Dedifferentiated amniotic fluid mesenchymal stem cell (primary cell): ENCODE data around the gene PBX1.

ENCODE experiments used
- DNase-seq: peaks from one replicate; pipeline ENCODE4 v3.0.0-alpha.2; 2016; ENCODE audit errors: extremely low spot score

The PBX1 gene

DNA sequence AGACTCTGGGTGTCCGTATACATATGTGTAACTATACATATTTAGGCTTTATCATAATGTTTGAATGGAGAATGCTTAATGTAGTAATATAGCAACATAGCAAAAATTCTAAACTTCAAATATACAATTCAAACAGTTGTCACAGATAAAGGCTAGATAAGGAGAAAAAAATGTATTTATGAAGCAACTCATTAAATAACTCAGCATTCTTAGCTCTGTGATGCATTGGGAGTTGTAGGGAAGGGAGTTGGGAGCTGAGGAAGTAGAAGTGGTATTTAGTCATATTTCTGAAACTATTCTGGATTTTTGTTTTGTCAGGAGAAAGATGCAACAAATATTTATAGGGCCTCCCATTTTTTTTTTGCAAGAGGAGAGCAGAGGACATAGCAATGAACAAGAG, 197.8 kb downstream of the PBX1 start:
- no peak for DNase-seq

DNA sequence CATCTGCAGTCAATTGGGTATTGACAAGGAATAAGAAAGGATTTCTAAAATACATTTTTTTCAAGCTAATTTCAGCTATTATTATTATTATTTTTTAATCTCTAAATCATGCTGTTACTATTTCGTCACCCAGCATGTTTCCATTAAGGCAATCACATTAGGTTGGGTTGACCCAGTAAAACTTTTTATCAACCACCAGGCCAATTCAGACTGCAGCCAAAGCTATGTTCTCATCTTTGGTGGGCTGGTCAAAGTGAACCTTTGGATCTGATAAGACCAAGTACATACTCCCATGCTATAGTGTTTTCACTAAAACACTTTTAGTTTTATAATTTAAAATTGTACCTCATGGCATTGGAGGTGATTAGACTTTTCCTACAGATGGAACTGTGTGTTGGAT, 198.6 kb downstream of the PBX1 start:
- no peak for DNase-seq

DNA sequence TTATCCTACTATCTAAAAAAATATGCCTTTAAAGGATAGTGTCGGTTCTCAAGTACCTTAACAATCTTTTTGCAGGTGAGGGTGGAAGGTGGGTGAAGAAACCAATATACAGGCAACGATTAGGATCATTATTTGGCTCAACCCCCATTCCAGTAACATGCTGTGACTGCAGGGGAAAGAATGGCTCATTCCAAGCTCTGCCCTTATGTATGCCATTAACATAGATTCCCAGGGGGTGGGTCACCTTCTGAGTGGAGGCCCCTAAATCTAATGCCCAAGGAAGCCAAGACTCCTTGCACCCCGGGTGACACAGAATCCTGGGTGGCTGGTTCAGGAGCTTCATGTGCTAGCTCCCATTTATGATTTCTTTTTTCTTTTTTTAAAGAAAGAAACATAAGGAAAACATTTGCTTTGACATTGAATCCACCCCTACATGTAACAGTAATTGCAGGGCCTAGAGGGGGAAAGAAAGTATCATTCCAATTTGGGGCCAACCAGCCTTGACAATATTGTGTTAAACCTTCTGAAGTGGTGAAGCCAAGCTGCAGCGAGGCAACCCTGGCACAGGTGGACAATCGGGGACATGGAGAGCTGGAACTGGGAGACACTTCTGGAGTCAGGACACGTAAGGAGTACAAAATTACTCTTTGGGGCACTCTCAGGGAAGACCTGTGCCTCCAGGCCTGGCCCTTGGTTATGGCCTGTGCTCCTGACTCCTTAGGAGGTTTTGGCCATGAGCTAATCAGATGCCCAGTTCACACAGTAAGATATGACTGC, 200.3 kb downstream of the PBX1 start:
- DNase-seq = no peak

DNA sequence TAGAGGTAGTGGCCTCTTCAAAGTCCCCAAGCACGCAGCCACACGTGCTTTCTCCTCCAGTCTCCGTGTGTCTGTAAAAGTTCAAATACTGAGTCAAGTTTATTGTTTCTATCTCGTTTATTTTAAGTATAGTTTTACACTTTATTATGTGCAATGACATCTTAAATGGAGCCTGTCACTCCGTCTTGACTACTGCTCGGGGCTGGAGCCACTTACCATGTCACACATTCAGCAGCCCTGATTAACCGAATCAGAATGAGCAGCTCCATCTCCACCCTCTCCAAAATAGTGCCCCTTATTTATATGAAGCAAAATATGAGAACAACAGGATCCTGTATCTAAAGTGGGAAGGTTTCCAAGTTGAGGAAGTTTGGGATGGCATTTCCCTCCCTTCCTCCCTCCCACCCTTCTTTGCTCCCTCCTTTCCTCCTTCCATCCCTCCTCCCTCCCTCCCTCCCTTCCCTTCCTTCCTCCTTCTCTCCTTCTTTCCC, 201.0 kb downstream of the PBX1 start:
- DNase-seq = no peak

DNA sequence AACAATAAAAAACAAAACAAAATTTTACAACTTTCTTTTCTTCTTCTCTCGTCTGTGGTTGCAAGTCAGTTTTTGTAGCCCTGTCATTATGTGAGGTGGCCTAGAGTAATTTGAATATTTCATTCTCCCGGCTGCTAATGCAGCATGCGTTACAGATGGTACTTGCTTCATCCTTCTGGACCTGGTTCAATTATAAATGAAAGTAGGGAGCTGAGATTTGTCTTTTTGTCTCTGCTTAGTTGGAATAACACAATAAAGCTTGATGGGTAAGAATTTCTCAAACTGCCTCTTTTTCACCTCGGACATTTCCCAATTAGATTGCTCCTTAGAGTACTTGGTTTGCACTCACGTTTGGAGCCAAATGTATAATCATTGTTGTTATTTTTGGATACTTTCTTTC, 201.6 kb downstream of the PBX1 start:
- DNase-seq = no peak

DNA sequence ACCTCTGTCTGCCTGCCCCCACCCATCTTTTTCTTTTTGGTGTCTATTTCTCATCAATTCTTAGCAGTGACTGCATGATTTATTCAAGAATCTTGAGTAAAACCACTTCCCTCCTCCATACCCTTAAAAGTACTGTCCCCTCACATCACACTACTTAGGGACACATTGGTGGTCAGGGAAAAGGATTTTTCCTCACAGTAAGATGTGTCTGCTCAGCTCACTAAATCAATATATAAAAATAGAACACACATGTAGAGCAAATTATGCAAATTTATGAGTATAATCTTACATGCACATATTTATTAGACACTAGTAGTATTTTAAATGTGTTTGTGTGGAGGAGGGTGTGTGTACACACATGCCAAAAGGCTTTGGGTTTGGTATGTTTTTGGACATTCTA, 202.0 kb downstream of the PBX1 start:
- no peak for DNase-seq

DNA sequence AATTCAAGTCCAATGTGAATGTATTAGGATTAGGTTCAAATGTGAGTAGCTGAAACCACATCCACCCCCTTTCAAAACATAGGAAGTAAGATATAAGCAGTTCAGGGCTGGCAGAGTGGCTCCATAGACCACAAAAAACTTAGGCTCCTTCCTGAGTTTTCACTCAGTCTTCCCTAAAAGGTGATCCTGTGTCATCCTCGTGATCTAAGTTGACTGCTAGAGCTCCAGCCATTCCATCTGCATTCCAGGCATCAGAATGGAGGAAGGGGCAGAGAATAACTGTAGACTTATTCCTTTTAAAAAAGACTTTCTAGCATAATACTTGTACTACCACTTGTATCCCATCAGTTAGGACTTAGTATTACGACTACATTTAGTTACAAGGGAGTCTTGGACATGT, 204.1 kb downstream of the PBX1 start:
- DNase-seq = no peak

DNA sequence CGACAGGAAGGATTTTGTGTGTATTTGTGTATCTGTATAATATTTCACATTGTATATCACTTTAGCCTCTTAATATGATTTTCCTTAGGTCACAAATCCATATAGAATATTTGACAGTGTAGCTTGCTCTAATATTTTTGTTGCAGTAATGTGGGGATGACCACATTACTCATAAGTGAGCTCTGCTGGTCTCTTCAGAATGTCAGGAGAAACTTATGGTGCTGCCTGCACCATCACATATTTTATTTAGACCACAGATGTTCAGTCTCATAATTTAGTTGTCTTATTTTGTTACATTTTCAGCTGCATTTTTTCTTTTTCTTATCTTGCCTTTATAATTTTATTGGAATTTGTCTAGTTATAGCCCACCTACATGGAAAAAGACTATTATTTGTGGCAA, 205.3 kb downstream of the PBX1 start:
- no peak for DNase-seq

DNA sequence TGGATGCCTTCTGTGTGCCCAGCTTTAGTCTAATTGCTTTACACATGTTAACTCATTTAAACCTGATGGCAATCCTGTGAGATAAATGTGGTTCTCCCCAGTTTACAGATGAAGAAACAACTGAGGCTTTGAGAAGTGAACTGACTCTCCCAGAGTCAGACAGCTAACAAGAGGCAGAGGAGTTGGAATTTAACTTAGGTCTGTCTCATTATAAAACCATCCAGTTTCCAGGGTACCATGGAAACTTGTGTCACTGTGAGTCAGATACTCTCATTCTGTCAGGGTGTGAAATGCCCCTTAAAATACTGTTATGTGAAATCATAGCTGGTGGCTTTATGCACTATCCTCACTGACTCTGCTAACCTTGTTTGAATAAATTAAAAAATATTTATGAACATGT, 206.6 kb downstream of the PBX1 start:
- peak; percentile 69 for DNase-seq

DNA sequence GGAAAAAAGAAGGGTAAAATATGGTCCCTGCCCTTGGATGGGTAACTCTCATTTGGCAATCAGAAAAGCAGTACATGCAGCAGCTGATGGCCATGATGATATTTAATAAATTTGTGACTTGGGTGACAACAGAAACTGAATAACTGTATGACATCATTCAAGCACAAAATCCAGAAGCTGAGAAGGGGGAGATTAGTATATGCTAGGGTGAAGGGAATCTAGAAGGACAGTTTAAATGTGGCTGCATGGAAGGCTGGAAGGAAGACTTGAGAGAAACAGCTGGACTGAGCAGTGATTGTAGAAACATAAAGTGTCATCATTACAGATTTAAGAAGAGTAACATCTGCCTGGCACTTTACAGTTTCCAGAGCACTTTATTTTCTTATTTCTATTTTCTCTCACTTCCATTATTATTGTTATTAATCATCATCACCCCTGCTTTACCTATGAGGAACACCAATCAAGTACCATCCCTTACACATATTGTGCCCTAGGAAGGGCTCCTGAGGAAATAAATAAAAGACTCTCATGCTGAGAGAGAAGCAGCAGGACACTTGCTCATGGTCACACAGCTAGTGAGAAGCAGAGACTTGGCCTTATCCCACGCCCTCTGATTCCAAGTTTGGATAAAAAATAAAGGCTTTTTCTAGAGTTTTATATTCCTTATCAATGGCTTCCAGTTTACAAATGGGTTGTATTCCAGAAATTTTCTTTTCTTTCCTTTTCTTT, 207.2 kb downstream of the PBX1 start:
- no peak for DNase-seq

DNA sequence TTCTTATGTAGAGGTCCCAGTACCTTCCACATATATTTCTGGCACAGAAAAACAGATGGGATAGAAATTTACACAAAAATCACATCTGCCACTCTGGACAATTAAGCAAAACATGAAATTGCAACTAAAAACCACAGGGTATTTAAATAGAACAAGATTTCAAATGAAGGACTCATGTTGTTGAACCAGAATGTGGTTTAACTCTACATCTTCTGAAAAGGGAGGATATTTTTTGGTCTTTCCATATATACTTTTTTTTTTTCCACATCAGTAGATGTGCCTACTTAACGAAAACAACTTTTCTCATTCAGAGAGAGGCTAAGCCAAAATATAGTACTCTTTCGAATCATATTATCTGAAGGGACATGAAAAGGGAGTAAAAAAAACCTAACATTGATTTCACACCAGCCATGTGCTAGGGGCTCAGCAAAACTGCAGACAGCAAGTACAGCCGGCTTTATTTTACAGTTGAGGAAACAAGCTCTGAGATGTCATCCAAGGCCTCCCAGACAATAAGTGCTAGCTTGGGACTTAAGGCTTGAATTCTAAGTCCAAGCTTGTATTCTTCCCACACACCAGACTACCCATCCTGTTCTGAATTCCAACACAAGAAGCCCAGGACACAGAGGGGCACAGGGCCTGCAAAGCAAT, 208.9 kb downstream of the PBX1 start:
- DNase-seq = no peak

DNA sequence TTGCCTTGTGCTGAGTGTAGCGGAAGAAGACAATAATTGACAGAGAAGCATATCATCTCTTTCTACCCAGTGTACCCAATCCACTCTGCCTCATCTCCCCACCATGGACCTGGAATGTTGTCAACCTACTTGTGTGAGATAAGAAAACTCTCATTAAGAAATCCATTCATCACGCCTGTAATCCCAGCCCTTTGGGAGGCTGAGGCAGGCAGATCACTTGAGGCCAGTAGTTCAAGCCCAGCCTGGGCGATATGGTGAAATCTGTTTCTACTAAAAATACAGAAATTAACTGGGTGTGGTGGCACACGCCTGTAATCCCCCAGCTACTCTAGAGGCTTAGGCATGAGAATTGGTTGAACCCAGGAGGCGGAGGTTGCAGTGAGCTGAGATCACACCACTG, 209.6 kb downstream of the PBX1 start:
- DNase-seq = no peak

DNA sequence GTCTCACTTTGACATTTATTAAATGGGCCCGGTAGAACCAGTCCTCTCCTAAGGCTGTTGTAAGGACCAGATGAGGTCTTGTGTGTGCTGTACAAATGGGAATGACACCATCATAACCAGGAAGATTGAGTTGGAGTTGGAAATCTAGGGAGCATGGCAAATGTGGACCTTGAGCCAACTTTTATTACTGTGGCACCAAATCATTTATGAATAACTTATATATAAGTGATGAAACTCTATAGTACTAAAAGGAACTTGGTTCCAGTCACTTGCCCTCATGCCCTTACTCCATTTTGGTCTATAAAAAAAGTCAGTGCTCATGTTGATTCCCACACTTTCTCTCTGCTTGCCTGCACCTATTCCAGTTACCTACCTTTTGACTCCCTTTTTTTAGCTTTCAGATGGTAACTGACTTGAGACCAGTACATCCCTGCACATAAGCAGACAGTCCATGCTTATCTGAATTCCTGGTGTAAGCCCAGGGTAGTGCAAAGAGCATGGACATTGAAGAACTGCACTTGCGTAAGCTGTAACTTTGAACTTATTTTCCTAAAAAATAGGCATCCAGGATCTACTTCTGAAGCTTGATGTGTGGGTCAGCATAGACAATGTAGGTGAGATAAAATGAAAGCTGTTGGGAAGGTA, 210.6 kb downstream of the PBX1 start:
- DNase-seq = no peak

DNA sequence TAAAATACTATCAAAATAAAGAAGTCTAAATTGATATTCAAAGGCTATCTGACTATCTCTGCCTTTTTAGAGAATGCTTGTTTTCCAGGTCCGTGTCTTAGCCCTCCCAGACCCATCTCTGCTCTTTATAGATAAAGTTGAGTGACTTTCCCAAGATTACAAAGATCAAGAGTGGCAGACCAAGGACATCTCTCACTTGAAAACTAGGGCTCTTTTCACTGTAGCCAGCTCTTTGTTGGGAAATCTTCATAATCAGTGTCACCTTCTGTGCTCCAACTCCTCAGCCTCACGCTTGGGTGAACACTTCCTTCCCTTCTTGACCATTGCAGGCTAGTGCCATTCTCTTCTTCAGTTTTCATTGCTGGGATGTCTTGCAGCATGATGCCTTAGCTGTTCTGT, 211.1 kb downstream of the PBX1 start:
- DNase-seq = no peak

DNA sequence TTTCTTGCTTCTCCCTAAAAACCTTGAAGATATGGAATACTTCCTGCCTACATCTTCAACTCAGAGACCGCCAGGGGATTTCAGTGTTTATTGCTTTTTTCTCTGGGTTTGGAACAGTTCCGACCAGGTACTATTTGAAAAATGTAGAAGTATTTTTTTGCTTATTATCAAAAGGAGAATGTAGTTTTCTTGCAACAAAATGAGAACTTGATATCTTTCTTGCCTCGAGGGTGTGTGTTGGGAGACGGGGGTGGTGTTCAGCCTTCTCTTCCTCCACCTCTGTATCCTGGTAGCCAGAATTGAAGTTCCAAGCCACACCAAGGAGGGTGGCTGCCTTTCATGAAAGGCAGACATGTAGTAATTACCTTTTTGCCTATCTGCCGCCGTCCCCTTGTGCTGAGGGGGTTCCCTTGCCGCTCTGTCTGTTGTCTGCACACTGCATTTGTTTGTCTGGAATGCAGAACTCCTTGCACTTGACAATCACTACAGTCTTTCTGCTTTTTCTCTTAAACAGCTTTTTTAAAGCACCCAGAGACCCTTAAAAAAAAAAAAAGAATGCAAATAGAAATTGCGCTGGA, 212.1 kb downstream of the PBX1 start:
- DNase-seq = peak; percentile 30

DNA sequence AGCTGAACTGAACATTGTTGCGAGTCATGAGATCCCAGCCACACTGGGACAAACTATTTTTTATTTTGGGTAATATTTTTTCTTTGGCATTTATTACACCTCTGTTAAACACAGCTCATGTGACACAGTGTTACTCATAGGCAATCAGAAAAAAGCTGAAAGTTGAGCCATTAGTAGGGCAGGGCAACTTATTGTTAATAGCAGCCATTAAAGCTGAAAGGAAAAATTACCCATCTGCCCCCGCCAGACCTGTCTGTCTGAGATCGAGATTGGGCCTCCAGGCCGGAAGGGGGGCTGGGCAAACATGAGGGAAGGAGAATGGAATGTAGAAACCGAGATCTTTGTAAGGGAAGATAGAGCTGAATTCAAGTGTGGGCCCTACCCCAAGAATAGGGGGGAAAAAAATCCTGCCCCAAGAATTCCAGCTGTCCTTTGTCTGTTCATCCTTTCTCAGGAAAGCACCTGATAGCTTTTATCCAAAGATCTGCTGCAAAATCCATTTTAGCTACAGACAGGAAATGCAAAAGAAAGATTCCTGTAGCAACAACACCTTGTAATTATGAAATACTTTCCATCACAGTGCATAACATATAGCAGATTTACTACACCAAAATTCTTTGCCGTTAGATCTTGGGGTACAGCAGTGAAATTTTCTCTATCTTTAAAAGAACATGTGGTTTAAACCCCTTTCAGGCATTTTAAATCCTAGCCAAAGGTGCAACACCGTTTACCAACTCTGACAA, 212.8 kb downstream of the PBX1 start:
- DNase-seq = peak; percentile 46

DNA sequence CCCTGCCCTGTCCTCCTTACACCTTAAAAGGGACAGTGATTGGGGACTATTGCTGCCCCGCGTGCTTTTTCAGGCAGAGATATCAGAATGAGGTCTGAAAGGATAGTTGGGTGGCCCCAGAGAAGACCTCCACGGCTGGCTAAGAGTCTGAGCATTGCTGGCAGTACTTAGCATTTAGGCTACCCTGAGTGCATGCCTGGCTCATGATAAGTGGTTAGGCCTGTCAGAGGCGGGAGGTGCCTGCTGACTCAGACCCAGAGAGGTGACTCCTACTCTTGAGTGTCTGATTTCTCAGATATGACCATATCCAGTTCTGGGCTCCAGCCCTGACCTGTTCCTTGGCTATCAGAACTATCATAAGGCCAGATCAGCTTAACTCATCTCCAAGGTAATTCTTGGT, 213.7 kb downstream of the PBX1 start:
- peak; percentile 82 for DNase-seq

DNA sequence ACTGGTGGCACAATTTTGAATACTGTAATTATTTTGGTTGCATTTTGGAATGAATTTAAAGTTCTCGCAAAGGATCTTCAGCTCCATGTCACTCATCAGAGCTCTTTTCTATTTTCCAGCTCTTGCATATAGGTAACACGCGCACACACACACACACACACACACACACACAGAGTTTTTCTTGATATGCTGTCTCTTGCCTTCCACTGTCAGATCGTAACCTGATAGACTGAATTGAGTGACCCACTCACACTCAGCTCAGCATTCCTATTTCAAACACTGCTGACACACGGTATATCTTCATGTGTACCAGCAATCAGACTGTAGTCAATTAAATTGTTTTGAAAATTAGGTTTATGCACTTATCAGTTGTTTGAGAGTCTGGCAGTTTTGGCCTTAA, 214.1 kb downstream of the PBX1 start:
- no peak for DNase-seq

DNA sequence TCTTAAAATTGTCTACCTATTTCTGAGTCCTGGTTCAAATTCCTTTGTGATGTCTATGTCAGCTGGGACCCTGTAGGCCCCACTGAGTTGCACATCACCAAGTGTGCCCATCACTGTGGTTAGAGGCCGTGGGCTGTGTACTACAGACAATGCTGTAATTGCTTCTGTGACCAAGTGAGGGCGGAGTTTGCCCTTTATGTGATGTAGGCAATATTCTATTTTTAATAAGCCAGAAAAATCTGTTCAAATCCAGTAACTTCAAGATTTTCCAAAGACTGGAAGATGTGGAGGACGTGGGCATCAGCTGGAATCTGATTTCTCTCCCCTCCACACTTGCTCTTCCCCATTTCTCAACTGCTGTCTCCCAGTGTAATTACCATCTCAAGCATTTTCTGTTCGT, 215.4 kb downstream of the PBX1 start:
- DNase-seq = no peak

DNA sequence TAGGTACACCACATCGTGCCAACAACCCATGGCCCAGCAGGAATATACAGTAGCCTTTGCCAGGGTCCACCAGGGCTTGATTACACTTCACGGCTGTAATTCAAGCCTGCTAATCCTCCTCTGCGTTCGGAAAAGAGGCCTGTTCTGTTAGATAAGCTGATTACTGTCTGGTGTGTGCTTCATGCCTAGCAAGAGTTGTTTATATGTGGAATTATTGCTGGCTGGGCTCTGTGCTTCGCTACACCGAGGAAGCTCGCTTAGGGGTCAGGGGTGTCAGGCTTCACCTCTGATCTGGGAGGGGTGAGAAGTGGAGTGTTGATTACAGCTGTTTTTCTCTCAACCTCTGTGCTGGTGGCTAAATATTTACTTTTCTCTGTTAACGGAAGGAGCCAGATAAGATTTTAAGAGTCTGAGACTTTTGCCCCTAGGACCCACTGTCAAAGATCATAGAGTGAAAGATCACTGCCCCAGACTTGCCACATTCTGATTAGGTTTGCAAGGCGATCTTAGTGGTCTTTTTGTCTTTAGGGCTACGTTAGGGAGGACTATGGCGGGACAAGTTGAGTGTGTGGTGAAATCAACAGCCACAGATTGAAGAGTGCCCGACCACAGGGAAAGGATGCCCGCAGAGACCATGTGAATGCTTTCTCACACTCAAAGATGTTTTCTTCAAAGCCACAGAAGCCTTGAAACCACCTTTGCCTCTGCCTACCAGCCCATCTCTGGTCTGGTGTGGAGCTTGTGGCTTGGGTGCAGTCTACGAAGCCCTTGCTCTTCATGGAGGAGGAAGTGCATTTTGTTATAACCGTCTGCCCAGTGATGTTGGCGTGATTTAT, 216.1 kb downstream of the PBX1 start:
- DNase-seq = no peak
